Measurements from ENCODE around the gene PRKCE. TPM values are rescaled to one million over a fixed set of nuclear protein-coding genes. Genes with fewer than 3 reads are reported as not detected.

The PRKCE gene
- total RNA-seq, 1 donor from 2014 or later = 19.3 TPM

DNA sequence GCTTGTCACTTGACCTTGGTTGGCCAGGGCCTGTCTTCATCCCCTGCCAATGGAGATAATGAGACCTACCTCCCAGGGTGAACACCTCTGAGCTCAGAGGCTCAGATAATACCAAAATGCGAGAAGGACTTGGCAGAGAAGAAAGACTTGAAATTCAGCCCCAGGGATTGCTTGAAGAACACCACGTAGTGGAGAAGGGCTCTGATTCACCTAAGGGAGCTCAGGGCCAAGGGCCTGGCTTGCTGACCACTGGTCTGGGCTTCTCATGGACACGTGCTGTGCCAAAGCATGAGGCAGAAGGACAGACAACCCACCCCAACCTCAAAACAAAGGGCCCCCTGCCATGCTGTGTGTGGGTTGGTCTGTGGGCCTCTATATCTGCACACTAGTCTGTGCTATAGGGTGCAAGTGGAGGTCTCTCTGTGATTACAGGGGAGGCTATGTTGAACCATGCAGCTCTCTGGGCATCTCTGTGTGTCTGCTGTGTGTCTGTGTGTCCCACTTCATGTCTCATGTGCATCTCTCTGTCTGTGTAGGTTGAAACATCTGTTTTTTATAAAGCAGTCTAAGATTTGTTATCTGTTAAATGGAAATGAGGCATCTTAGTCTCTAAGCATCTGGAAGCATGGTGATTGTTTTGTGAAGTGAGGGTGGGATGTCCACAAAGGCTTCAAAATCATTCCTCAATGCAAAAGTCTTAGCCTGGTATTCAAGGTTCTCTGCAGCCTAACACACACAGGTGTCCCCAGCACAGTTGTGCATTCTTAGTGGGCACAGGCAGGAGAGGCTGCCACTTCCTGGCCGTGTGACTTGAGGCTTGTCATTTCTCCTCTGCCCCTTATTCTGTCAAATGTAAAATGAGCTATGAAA is 584.8 kb downstream of the PRKCE start:
- DNase-seq = no peak

DNA sequence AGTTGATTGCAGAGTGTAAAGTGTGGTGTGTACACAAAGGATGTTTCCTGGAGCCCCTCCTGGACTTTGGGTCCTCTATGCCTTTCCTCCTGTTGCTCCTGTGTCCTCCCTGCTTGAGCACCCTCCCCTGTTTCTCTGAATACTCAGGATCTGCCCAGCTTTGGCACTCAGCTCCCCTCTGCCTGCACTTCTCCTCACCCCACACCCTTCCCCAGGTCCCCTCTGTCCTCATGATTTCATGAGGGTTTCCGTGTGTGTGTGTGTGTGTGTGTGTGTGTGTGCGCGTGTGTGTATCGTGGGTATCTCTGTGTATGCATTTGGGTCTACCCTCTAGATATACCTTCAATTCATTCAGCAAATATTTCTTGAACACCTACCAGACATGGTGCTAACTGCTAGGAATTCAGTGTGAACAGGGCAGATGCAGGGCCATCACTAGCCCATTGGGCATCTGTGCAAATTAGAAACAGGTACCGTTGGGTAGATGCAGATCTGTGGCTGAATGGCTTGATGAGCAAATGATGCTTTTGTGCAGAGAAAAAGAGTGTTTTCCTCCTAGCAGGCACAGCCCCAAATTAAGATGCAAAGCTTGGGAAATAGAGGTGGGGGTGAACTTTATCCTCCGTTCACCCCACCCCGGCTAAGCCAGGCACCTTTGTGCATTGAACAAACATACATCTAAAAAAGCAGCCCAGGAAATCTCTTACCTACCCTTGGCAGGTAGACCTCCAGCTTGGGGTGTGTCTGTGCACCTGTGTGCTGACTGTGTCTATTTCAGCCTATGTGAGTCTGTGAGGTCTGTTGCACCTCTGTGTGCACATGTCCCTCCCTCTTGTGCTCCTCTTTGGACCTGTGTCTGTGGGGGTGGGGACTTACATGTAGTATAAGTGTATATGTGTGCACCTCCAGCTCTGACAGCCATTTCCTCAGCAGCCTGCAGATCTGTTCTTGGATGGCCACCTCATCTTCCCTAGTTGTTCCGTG is 585.7 kb downstream of the PRKCE start:
- no peak for DNase-seq

Other genes with a start within 250 kb of the PRKCE start
- 21.6 TPM for gene SRBD1, start 40.4 kb upstream of the PRKCE start, total RNA-seq

Measured in skin of body (tissue), 2 donors.